ENCODE data around the gene CAMK2A. TPM values are rescaled to one million over a fixed set of nuclear protein-coding genes. Genes with fewer than 3 reads are reported as not detected.

Gene CAMK2A
- total RNA-seq, 3 donors from 2014 or later (not counting 1 experiment from before 2014, with no cell fraction given): 0.38 TPM; not detected in 2

DNA sequence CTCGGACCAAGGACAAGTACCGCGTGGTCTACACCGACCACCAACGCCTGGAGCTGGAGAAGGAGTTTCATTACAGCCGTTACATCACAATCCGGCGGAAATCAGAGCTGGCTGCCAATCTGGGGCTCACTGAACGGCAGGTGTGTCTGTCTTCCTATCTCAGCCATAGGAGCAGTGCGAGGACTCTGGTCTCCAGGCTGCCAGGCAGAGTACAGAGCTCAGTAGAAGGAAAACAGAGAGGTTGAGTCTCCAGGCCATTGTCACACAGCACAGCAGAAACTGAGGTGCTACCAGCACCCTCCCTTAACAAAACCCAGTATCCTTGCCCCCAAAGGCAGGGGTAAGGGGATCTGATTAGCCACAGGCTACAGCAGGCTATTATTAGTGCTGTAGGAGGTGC is 106.8 kb downstream of the CAMK2A start:
- Histone ChIP-seq H3K36me3 (ENCODE audit: control insufficient read depth, insufficient read depth, low read length) (no peaks in the 10 kb centered on the region), H3K9me3 (ENCODE audit: control insufficient read depth, insufficient read depth, low read length) (no peaks in the 10 kb centered on the region), H3K4me3 (ENCODE audit: low read length) (no peak overlapping the region), H3K27ac (ENCODE audit: low read length) (no peak overlapping the region), H3K4me1 (ENCODE audit: control insufficient read depth, insufficient read depth, low read length) (no peaks in the 10 kb centered on the region), H3K27me3 (ENCODE audit: control insufficient read depth, insufficient read depth, low read length) (no peaks in the 10 kb centered on the region)
- Mint-ChIP-seq H3K36me3 (no peaks in the 10 kb centered on the region), H3K4me3 (no peak overlapping the region), H3K27ac (no peak overlapping the region), H3K27me3 (ENCODE audit: low read depth in 2 of 2) (peaks cover 12 to 17% of the 10 kb centered on the region in 2 donors), H3K4me1 (no peaks in the 10 kb centered on the region), H3K9me3 (no peaks in the 10 kb centered on the region)
- no peak for ATAC-seq
- TF ChIP-seq, protein P1, sequence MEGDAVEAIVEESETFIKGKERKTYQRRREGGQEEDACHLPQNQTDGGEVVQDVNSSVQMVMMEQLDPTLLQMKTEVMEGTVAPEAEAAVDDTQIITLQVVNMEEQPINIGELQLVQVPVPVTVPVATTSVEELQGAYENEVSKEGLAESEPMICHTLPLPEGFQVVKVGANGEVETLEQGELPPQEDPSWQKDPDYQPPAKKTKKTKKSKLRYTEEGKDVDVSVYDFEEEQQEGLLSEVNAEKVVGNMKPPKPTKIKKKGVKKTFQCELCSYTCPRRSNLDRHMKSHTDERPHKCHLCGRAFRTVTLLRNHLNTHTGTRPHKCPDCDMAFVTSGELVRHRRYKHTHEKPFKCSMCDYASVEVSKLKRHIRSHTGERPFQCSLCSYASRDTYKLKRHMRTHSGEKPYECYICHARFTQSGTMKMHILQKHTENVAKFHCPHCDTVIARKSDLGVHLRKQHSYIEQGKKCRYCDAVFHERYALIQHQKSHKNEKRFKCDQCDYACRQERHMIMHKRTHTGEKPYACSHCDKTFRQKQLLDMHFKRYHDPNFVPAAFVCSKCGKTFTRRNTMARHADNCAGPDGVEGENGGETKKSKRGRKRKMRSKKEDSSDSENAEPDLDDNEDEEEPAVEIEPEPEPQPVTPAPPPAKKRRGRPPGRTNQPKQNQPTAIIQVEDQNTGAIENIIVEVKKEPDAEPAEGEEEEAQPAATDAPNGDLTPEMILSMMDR (IDR thresholded peaks at IDR 0.05): no peak
- DNase-seq: no peak
- intact Hi-C loops (cut with micrococcal nuclease): no loop called here
- 92% methylated on average over 10 of the region's 10 CpGs for WGBS (ENCODE audit: insufficient coverage)

GRCh38 chr5:150181766-150182545 is 107.6 kb downstream of the CAMK2A start:
- H3K4me3 Mint-ChIP-seq: no peak overlapping the region
- Histone ChIP-seq H3K27me3 (ENCODE audit: control insufficient read depth, insufficient read depth, low read length) (no peaks in the 10 kb centered on the region), H3K9me3 (ENCODE audit: control insufficient read depth, insufficient read depth, low read length) (no peaks in the 10 kb centered on the region), H3K36me3 (ENCODE audit: control insufficient read depth, insufficient read depth, low read length) (no peaks in the 10 kb centered on the region), H3K4me1 (ENCODE audit: control insufficient read depth, insufficient read depth, low read length) (no peaks in the 10 kb centered on the region), H3K4me3 (ENCODE audit: low read length) (no peak overlapping the region), H3K27ac (ENCODE audit: low read length) (no peak overlapping the region)
- no peak for DNase-seq
- intact Hi-C loops (cut with micrococcal nuclease): no loop called here
- 80% methylated on average over 9 of the region's 9 CpGs for WGBS (ENCODE audit: insufficient coverage)
- peaks cover 7 to 11% of the 10 kb centered on the region in 2 donors for H3K27me3 Mint-ChIP-seq (ENCODE audit: low read depth in 2 of 2)
- no peaks in the 10 kb centered on the region for H3K4me1 Mint-ChIP-seq
- TF ChIP-seq, protein P1 (IDR thresholded peaks at IDR 0.05): no peak
- no peak for ATAC-seq
- no peak overlapping the region for H3K27ac Mint-ChIP-seq
- no peaks in the 10 kb centered on the region for H3K9me3 Mint-ChIP-seq
- H3K36me3 Mint-ChIP-seq: no peaks in the 10 kb centered on the region

DNA sequence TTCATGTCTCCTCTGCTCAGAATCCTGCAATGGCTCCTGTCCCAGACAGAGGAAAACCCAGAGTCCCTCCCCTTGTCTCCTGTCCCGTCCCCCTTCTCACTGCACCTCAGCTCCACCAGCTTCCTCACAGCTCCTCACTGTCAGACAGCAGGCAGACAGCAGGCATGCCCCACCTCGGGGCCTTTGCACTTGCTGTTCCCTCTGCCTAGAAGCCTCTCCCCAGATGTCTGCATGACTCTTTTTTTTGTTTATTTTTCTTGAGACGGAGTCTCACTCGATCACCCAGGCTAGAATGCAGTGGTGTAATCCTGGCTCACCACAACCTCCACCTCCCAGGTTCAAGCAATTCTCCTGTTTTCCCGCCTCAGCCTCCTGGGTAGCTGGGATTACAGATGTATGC is 108.5 kb downstream of the CAMK2A start:
- no peaks in the 10 kb centered on the region for H3K4me1 ChIP-seq (ENCODE audit: control insufficient read depth, insufficient read depth, low read length)
- no peaks in the 10 kb centered on the region for H3K9me3 ChIP-seq (ENCODE audit: control insufficient read depth, insufficient read depth, low read length)
- no peak for DNase-seq
- Mint-ChIP-seq H3K36me3 (no peaks in the 10 kb centered on the region), H3K27me3 (ENCODE audit: low read depth in 2 of 2) (peaks cover 4 to 9% of the 10 kb centered on the region in 2 donors), H3K9me3 (no peaks in the 10 kb centered on the region), H3K4me3 (no peak overlapping the region), H3K4me1 (no peaks in the 10 kb centered on the region), H3K27ac (no peak overlapping the region)
- no peak for ATAC-seq
- 86% methylated on average over 4 of the region's 5 CpGs for WGBS (ENCODE audit: insufficient coverage)
- intact Hi-C loops (cut with micrococcal nuclease): no loop called here
- H3K4me3 ChIP-seq (ENCODE audit: low read length): no peak overlapping the region
- no peaks in the 10 kb centered on the region for H3K36me3 ChIP-seq (ENCODE audit: control insufficient read depth, insufficient read depth, low read length)
- TF ChIP-seq, protein P1 (IDR thresholded peaks at IDR 0.05): no peak
- H3K27me3 ChIP-seq (ENCODE audit: control insufficient read depth, insufficient read depth, low read length): no peaks in the 10 kb centered on the region
- no peak overlapping the region for H3K27ac ChIP-seq (ENCODE audit: low read length)
